ENCODE measurements around the gene TMEM87B. TPM values are rescaled to one million over a fixed set of nuclear protein-coding genes. Genes with fewer than 3 reads are reported as not detected.

TMEM87B gene
- total RNA-seq, 2 donors from 2014 or later: 21.5 to 60.7 TPM

Other genes with a start within 250 kb of the TMEM87B start
- gene ANAPC1, start 171.1 kb upstream of the TMEM87B start, total RNA-seq: 10 to 100 TPM; 48.6 to 49.7 TPM
- gene MERTK, start 156.7 kb upstream of the TMEM87B start, total RNA-seq: 10 to 100 TPM; 22.2 to 43.6 TPM
- 1 to 10 TPM; 3.0 to 4.0 TPM for gene FBLN7, start 83.1 kb downstream of the TMEM87B start, total RNA-seq
- 1 to 10 TPM; 3.3 to 4.9 TPM for gene ZC3H8, start 199.8 kb downstream of the TMEM87B start, total RNA-seq
- 10 to 100 TPM; 10.2 to 10.5 TPM for gene ZC3H6, start 220.3 kb downstream of the TMEM87B start, total RNA-seq